Measurements from ENCODE around the gene C9orf50.

Gene C9orf50

DNA sequence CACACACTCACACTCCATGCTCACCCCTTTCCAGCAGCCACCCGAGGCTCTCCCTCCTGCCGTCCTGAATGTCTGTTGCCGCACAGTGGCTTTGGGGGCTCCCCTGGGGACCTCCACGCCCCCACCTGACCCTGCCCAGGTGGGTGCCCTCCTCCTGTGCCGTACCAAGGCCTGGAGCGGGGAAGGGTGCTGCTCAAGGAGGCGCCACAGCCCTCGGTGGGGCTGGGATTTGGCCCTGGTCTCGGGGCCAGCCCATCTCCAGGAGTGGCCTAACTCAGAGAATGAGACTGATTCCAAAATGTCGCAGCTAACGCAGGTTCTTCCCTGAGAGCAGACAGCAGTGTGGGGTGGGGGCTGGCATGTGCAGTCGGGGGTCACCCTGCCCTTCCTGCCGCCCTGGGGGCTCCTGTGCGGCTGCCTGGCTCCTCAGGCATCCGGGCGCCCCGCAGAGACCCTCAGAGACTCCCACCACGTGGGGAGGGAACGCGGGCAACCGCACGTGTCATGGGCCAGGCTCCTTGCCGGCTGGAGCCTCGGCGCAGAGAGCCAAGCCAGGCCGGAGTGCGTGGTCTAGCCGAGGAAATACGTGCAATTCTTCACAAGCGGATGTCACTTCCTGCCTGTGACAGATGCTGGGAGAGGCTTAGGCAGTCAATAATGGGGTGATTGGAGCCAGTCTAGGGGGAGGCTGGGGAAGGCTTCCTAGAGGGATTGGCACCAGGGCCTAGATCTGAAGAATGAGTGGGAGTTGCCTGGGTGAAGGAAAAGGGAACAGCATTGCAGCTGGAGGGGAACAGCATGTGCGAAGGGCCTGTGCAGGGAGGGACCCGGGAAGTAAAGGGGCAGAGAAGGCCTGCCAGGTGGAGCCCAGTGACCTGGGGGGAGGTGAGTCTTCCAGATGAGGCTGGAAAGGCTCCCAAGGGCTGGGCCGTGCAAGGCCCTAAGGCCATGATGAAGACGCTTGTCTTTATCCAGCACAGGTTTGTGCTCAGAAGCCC, 44.1 kb downstream of the C9orf50 start (continued):
- TF ChIP-seq, protein P1, sequence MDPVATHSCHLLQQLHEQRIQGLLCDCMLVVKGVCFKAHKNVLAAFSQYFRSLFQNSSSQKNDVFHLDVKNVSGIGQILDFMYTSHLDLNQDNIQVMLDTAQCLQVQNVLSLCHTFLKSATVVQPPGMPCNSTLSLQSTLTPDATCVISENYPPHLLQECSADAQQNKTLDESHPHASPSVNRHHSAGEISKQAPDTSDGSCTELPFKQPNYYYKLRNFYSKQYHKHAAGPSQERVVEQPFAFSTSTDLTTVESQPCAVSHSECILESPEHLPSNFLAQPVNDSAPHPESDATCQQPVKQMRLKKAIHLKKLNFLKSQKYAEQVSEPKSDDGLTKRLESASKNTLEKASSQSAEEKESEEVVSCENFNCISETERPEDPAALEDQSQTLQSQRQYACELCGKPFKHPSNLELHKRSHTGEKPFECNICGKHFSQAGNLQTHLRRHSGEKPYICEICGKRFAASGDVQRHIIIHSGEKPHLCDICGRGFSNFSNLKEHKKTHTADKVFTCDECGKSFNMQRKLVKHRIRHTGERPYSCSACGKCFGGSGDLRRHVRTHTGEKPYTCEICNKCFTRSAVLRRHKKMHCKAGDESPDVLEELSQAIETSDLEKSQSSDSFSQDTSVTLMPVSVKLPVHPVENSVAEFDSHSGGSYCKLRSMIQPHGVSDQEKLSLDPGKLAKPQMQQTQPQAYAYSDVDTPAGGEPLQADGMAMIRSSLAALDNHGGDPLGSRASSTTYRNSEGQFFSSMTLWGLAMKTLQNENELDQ (tag by site-specific recombination; IDR thresholded peaks at IDR 0.05; ENCODE audit: low read depth), result no peak
- no peak for TF ChIP-seq ZNF514 (tag by site-specific recombination; IDR thresholded peaks at IDR 0.05)

DNA sequence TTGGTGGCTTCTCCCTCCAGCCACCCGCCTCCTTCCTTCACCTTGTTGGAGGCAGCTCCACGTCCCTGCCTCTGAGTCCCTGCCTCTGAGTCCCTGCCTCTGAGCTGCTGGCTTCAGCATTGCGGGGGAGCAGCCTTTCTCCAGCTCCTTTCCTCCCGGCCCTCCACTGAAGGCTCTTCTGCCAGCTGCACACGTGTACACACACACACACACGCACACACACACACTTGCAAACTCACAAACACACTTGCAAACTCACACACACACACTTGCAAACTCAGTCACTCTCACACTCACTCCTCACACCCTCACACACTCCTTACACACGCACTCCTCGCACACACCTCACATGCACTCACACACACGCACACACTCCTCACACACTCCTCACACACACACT, 45.1 kb downstream of the C9orf50 start:
- ChIA-PET CTCF (no interaction called here), POLR2A (no interaction called here)
- H3K9me3 ChIP-seq (ENCODE audit: control insufficient read depth, insufficient read depth, low read depth, low read length), result no peaks in the 10 kb centered on the region
- TF ChIP-seq ZNF214 (tag by site-specific recombination; IDR thresholded peaks at IDR 0.05; ENCODE audit: borderline replicate concordance) (no peak), SP3 (tag by site-specific recombination; IDR thresholded peaks at IDR 0.05) (no peak), ZNF677 (tag by site-specific recombination; IDR thresholded peaks at IDR 0.05) (no peak), ZBTB20 (tag by site-specific recombination; IDR thresholded peaks at IDR 0.05) (no peak), ZNF423 (tag by site-specific recombination; IDR thresholded peaks at IDR 0.05) (no peak), ZNF776 (tag by site-specific recombination; IDR thresholded peaks at IDR 0.05; ENCODE audit: borderline replicate concordance) (0 out of 2 replicates have a peak, but pooled peaks have one; percentile 1), ZNF433 (tag by site-specific recombination; IDR thresholded peaks at IDR 0.05; ENCODE audit: low read depth) (no peak), ZEB2 (tag by site-specific recombination; IDR thresholded peaks at IDR 0.05) (no peak)
- TF ChIP-seq, protein P2, sequence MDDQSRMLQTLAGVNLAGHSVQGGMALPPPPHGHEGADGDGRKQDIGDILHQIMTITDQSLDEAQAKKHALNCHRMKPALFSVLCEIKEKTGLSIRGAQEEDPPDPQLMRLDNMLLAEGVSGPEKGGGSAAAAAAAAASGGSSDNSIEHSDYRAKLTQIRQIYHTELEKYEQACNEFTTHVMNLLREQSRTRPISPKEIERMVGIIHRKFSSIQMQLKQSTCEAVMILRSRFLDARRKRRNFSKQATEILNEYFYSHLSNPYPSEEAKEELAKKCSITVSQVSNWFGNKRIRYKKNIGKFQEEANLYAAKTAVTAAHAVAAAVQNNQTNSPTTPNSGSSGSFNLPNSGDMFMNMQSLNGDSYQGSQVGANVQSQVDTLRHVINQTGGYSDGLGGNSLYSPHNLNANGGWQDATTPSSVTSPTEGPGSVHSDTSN (CRISPR knock-in tag; IDR thresholded peaks at IDR 0.05), result no peak
- TF ChIP-seq, protein P3, sequence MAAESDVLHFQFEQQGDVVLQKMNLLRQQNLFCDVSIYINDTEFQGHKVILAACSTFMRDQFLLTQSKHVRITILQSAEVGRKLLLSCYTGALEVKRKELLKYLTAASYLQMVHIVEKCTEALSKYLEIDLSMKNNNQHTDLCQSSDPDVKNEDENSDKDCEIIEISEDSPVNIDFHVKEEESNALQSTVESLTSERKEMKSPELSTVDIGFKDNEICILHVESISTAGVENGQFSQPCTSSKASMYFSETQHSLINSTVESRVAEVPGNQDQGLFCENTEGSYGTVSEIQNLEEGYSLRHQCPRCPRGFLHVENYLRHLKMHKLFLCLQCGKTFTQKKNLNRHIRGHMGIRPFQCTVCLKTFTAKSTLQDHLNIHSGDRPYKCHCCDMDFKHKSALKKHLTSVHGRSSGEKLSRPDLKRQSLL (tag by site-specific recombination; IDR thresholded peaks at IDR 0.05), result no peak
- TF ChIP-seq, protein P4, sequence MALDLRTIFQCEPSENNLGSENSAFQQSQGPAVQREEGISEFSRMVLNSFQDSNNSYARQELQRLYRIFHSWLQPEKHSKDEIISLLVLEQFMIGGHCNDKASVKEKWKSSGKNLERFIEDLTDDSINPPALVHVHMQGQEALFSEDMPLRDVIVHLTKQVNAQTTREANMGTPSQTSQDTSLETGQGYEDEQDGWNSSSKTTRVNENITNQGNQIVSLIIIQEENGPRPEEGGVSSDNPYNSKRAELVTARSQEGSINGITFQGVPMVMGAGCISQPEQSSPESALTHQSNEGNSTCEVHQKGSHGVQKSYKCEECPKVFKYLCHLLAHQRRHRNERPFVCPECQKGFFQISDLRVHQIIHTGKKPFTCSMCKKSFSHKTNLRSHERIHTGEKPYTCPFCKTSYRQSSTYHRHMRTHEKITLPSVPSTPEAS (tag by site-specific recombination; IDR thresholded peaks at IDR 0.05), result peak; percentile 85
- no peaks in the 10 kb centered on the region for H3K36me3 ChIP-seq (ENCODE audit: control insufficient read depth in 2 of 2, insufficient read depth in 1 of 2, low read length in 2 of 2)
- H3K4me1 ChIP-seq (ENCODE audit: control insufficient read depth, insufficient read depth, low read length), result no peaks in the 10 kb centered on the region
- H3K4me3 ChIP-seq (ENCODE audit: low read depth, low read length), result no peak overlapping the region
- no peak overlapping the region for H3K27ac ChIP-seq (ENCODE audit: extremely low read depth, low read depth, low read length)

DNA sequence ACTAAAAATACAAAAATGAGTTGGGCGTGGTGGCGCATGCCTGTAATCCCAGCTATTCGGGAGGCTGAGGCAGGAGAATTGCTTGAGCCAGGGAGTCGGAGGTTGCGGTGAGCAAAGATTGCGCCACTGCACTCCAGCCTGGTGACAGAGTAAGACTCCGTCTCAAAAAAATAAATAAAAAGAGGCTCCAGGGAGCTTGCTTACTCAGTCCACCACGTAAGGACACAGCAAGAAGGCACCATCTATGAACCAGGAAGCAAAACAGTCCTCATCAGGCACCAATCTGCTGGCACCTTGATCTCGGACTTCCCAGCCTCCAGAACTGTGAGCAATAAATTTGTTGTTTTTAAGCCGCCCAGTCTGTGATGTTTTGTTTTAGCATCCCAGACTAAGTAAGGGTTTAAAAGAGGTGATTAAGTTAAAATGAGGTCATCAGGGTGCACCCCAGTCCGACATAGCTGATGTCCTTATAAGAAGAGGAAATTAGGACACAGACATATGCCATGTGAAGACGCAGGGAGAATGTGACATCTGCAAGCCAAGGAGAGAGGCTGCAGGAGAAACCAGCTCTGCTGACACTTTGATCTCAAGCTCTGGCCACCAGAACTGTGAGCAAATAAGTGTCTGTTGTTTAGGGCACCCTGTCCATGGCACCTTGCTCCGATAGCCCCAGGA, 45.9 kb downstream of the C9orf50 start:
- TF ChIP-seq ZNF266 (tag by site-specific recombination; IDR thresholded peaks at IDR 0.05; ENCODE audit: low read depth) (peak; percentile 96), ZNF561 (tag by site-specific recombination; IDR thresholded peaks at IDR 0.05; ENCODE audit: borderline replicate concordance) (no peak)

More for the DNA sequence above, 45.9 kb downstream of the C9orf50 start:
- Histone ChIP-seq H3K9me3 (ENCODE audit: control insufficient read depth, insufficient read depth, low read depth, low read length) (no peaks in the 10 kb centered on the region), H3K4me1 (ENCODE audit: control insufficient read depth, insufficient read depth, low read length) (no peaks in the 10 kb centered on the region), H3K4me3 (ENCODE audit: low read depth, low read length) (no peak overlapping the region), H3K36me3 (ENCODE audit: control insufficient read depth in 2 of 2, insufficient read depth in 1 of 2, low read length in 2 of 2) (no peaks in the 10 kb centered on the region), H3K27ac (ENCODE audit: extremely low read depth, low read depth, low read length) (no peak overlapping the region)
- POLR2A ChIA-PET, result no interaction called here
- CTCF ChIA-PET, result interaction anchor here (1.2 kb wide), 1 partner anchor 9 kb away, joined by 6 read pairs; no protein-coding TSS in a partner anchor
